HCT116 (cell line): ENCODE results near the gene TMEM192. TPM values are rescaled to one million over a fixed set of nuclear protein-coding genes. Genes with fewer than 3 reads are reported as not detected.

ENCODE experiments used
- ATAC-seq: fragments of 200-7000 bp; cut with Tn5 transposase; 2 replicates; pipeline ENCODE4 v1.9.1; 2020; ENCODE audit warnings: mild to moderate bottlenecking, moderate library complexity
- BruUV-seq: library from RNA; stranded (reverse); fragments of 400-500 nt; replicated peaks from 2 replicates; lab custom pipeline; 2021; lab: Mats Ljungman, UMichigan
- CTCF ChIA-PET: fragments of 300-600 bp; sonication (Branson Sonifier 250); formaldehyde crosslinking; loops from one replicate; lab custom pipeline; 2021; ENCODE audit warnings: antibody characterized with exemption; lab: Charles Lee
- POLR2A ChIA-PET: fragments of 300-600, 350-600 bp; sonication (Branson Sonifier 250); formaldehyde crosslinking; loops from one replicate; lab custom pipeline; 2021; ENCODE audit warnings: antibody characterized with exemption; lab: Charles Lee
- RAD21 ChIA-PET, 2 experiments: fragments of 300-600 bp; sonication (Branson Sonifier 250); formaldehyde crosslinking; loops; one replicate each; lab custom pipeline; 2023; ENCODE audit warnings: low total read pairs in 2 of 2; ENCODE audit not compliant: uncharacterized antibody in 2 of 2, unreplicated experiment in 2 of 2, low non-redundant PET in 1 of 2; lab: Charles Lee
- DNase-seq: peaks from one replicate; pipeline ENCODE4 v3.0.0-alpha.2; 2010; ENCODE audit warnings: low read depth, low spot score
- H2AFZ ChIP-seq: fragments of 200-600 bp; shearing (Covaris generic), sonication (generic); 2 replicates; pipeline ENCODE4 v1.6.1; 2017; ENCODE audit warnings: low read depth, mixed run types, mixed read lengths, antibody characterized with exemption, low read length; ENCODE audit not compliant: poor library complexity, severe bottlenecking
- H3K27ac ChIP-seq: 2 replicates; pipeline ENCODE4 v1.5.1; 2012; ENCODE audit warnings: low read depth, low read length
- H3K27me3 ChIP-seq: fragments of 200-600 bp; sonication (generic); 2 replicates; pipeline ENCODE4 v1.6.1; 2016; ENCODE audit warnings: mixed run types, low read length, mixed read lengths; ENCODE audit not compliant: insufficient read depth
- H3K36me3 ChIP-seq, 2 experiments: fragments of 200-500 bp in 1 of 2; fragments of 200-600 bp in 1 of 2; sonication (Bioruptor generic) in 1 of 2; sonication (generic) in 1 of 2; 2 replicates each; pipeline versions ENCODE4 v1.5.1 to v1.6.1; 2014 to 2016; ENCODE audit warnings: low read length in 2 of 2, inconsistent platforms in 1 of 2, mixed read lengths in 1 of 2, mixed run types in 1 of 2; ENCODE audit not compliant: insufficient read depth in 2 of 2, control insufficient read depth in 1 of 2
- H3K4me1 ChIP-seq, 2 experiments: fragments of 200-600 bp in 1 of 2; sonication (generic) in 1 of 2; 2 replicates each; pipeline versions ENCODE4 v1.5.1 to v1.6.1; 2012 to 2017; ENCODE audit warnings: low read length in 2 of 2, inconsistent platforms in 1 of 2, mild to moderate bottlenecking in 1 of 2, mixed read lengths in 1 of 2, mixed run types in 1 of 2, moderate library complexity in 1 of 2; ENCODE audit not compliant: insufficient read depth in 2 of 2, control insufficient read depth in 1 of 2
- H3K4me2 ChIP-seq: fragments of 200-600 bp; sonication (generic); 2 replicates; pipeline ENCODE4 v1.6.1; 2017; ENCODE audit warnings: mixed run types, low read length, mixed read lengths
- H3K4me3 ChIP-seq, 2 experiments: fragments of 200-600 bp in 1 of 2; sonication (generic) in 1 of 2; replicated peaks in 1 of 2; 2 replicates each; pipeline ENCODE4 v1.5.1; 2011 to 2016; ENCODE audit warnings: low read length in 2 of 2, control low read depth in 1 of 2, low read depth in 1 of 2, mild to moderate bottlenecking in 1 of 2, mixed read lengths in 1 of 2, mixed run types in 1 of 2
- H3K79me2 ChIP-seq: fragments of 200-600 bp; sonication (generic); 2 replicates; pipeline ENCODE4 v1.6.1; 2017; ENCODE audit warnings: mild to moderate bottlenecking, mixed run types, low read length, moderate library complexity, mixed read lengths; ENCODE audit not compliant: insufficient read depth
- H3K9ac ChIP-seq: fragments of 200-600 bp; sonication (generic); 2 replicates; pipeline ENCODE4 v1.6.1; 2016; ENCODE audit warnings: low read length, mixed read lengths
- H3K9me2 ChIP-seq: fragments of 200-600 bp; sonication (generic), shearing (Covaris generic); 2 replicates; pipeline ENCODE4 v1.6.1; 2017; ENCODE audit warnings: mixed run types, mild to moderate bottlenecking, moderate library complexity; ENCODE audit not compliant: insufficient read depth
- H3K9me3 ChIP-seq, 2 experiments: fragments of 200-500 bp in 1 of 2; fragments of 200-600 bp in 1 of 2; sonication (Bioruptor generic) in 1 of 2; sonication (generic) in 1 of 2; 2 replicates each; pipeline ENCODE4 v1.6.1; 2014 to 2017; ENCODE audit warnings: low read length in 2 of 2, mixed read lengths in 2 of 2, inconsistent platforms in 1 of 2, low read depth in 1 of 2, mild to moderate bottlenecking in 1 of 2, mixed run types in 1 of 2, moderate library complexity in 1 of 2; ENCODE audit not compliant: control insufficient read depth in 1 of 2, insufficient read depth in 1 of 2
- H4K20me1 ChIP-seq: fragments of 200-600 bp; sonication (generic), shearing (Covaris generic); 2 replicates; pipeline ENCODE4 v1.6.1; 2017; ENCODE audit warnings: mixed run types, mild to moderate bottlenecking, moderate library complexity; ENCODE audit not compliant: insufficient read depth
- ATF3 ChIP-seq: IDR thresholded peaks from 2 replicates; pipeline ENCODE4 v1.6.1; 2012
- CEBPB ChIP-seq: IDR thresholded peaks from 2 replicates; pipeline ENCODE4 v1.6.1; 2012; ENCODE audit warnings: low read depth
- EGR1 ChIP-seq: IDR thresholded peaks from 2 replicates; pipeline ENCODE4 v1.6.1; 2012; ENCODE audit warnings: low read depth
- ELF1 ChIP-seq: IDR thresholded peaks from 2 replicates; pipeline ENCODE4 v1.6.1; 2012; ENCODE audit warnings: low read depth, borderline replicate concordance
- EZH2 ChIP-seq: fragments of 200-600 bp; sonication (generic); IDR thresholded peaks from 2 replicates; pipeline ENCODE4 v1.6.1; 2017; ENCODE audit warnings: antibody characterized with exemption, mixed run types
- EZH2phosphoT487 ChIP-seq: fragments of 200-600 bp; IDR thresholded peaks from 2 replicates; pipeline ENCODE4 v1.6.1; 2018; ENCODE audit warnings: antibody characterized with exemption, borderline replicate concordance
- FOSL1 ChIP-seq: IDR thresholded peaks from 2 replicates; pipeline ENCODE4 v1.6.1; 2012; ENCODE audit warnings: low read depth
- MAX ChIP-seq: IDR thresholded peaks from 2 replicates; pipeline ENCODE4 v1.6.1; 2012
- RAD21 ChIP-seq: IDR thresholded peaks from 2 replicates; pipeline ENCODE4 v1.6.1; 2012; ENCODE audit warnings: low read depth, mild to moderate bottlenecking
- REST ChIP-seq: IDR thresholded peaks from 2 replicates; pipeline ENCODE4 v1.6.1; 2012; ENCODE audit warnings: low read depth
- SIN3A ChIP-seq: IDR thresholded peaks from 2 replicates; pipeline ENCODE4 v1.6.1; 2012; ENCODE audit warnings: low read depth
- TCF7L2 ChIP-seq: IDR thresholded peaks from 2 replicates; pipeline ENCODE4 v1.7.0; 2011; ENCODE audit warnings: borderline replicate concordance, inconsistent platforms; ENCODE audit not compliant: insufficient read depth, insufficient read length; ENCODE audit errors: extremely low read depth
- YY1 ChIP-seq: IDR thresholded peaks from 2 replicates; pipeline ENCODE4 v1.6.1; 2011; ENCODE audit warnings: low read length, low read depth, moderate library complexity, mild to moderate bottlenecking; ENCODE audit not compliant: insufficient replicate concordance; ENCODE audit errors: extremely low read depth
- ZBTB33 ChIP-seq: IDR thresholded peaks from 2 replicates; pipeline ENCODE4 v1.6.1; 2011; ENCODE audit warnings: mild to moderate bottlenecking, low read length, moderate library complexity; ENCODE audit not compliant: insufficient replicate concordance; ENCODE audit errors: extremely low read depth
- ZNF274 ChIP-seq: fragments of 200-500 bp; sonication (Bioruptor generic); IDR thresholded peaks from 2 replicates; pipeline ENCODE4 v1.6.1; 2014; ENCODE audit warnings: mild to moderate bottlenecking, low read depth, low read length, inconsistent platforms
- intact Hi-C: fragments of 100-400 bp; cut with micrococcal nuclease; formaldehyde crosslinking; loops from 2 replicates; pipeline ENCODE4 v1.10.0; 2022
- total RNA-seq: library from RNA; stranded (reverse); gene quantifications from one replicate; pipeline ENCODE4 v1.2.1, GENCODE V29; 2021; ENCODE audit not compliant: unreplicated experiment

The TMEM192 gene
- total RNA-seq, 1 experiment from 2014 or later, result 13.1 TPM

- no peaks in the 10 kb centered on the region for H3K4me1 ChIP-seq
- DNase-seq, result no peak
- no peaks in the 10 kb centered on the region for H3K9me2 ChIP-seq
- peaks cover 0 to 4% of the 10 kb centered on the region in 2 experiments; a peak in 2 of 4 replicates for H3K36me3 ChIP-seq
- ChIA-PET CTCF (no interaction called here), POLR2A (no interaction called here), RAD21 (no interaction called here)
- H3K4me3 ChIP-seq, result no peak overlapping the region
- intact Hi-C loops, result no loop called here
- no peak overlapping the region for H3K27ac ChIP-seq
- H3K79me2 ChIP-seq, result no peaks in the 10 kb centered on the region
- TF ChIP-seq ZNF274, result no peak
- no peak for TF ChIP-seq EZH2
- TF ChIP-seq, all 23 proteins: peak for 0
- H2AFZ ChIP-seq, result no peak overlapping the region
- no peaks in the 10 kb centered on the region for H3K27me3 ChIP-seq
- H4K20me1 ChIP-seq, result no peaks in the 10 kb centered on the region
- H3K9me3 ChIP-seq, result no peaks in the 10 kb centered on the region
- H3K9ac ChIP-seq, result no peak overlapping the region
- H3K4me2 ChIP-seq, result no peak overlapping the region
- ATAC-seq, result no peak
- no TSS peak for BruUV-seq
Measured at GRCh38 chr4:165088366-165088765, 24.3 kb downstream of the TMEM192 start.

GRCh38 chr4:165085946-165086345 is 26.7 kb downstream of the TMEM192 start:
- no peaks in the 10 kb centered on the region for H3K9me3 ChIP-seq
- no peak overlapping the region for H3K4me3 ChIP-seq
- no TSS peak for BruUV-seq
- no peaks in the 10 kb centered on the region for H3K9me2 ChIP-seq
- RAD21 ChIA-PET, result no interaction called here
- H2AFZ ChIP-seq, result no peak overlapping the region
- no peak overlapping the region for H3K9ac ChIP-seq
- DNase-seq (no peak), ATAC-seq (no peak)
- H3K79me2 ChIP-seq, result no peaks in the 10 kb centered on the region
- H3K27ac ChIP-seq, result no peak overlapping the region
- no peak overlapping the region for H3K4me2 ChIP-seq
- no peaks in the 10 kb centered on the region for H3K4me1 ChIP-seq
- H3K36me3 ChIP-seq, result peaks cover 0 to 4% of the 10 kb centered on the region in 2 experiments; a peak in 2 of 4 replicates
- intact Hi-C loops, result no loop called here
- no peaks in the 10 kb centered on the region for H3K27me3 ChIP-seq
- CTCF ChIA-PET, result interaction anchor here (0.6 to 0.9 kb wide), 2 partner anchors 11 to 27 kb away, joined by 3 read pairs; partner anchors contain the start of gene TMEM192
- POLR2A ChIA-PET, result no interaction called here
- H4K20me1 ChIP-seq, result no peaks in the 10 kb centered on the region
- no peak for TF ChIP-seq ATF3
- no peak for TF ChIP-seq REST
- TF ChIP-seq TCF7L2, result no peak
- TF ChIP-seq EGR1, result no peak
- no peak for TF ChIP-seq YY1
- TF ChIP-seq ELF1, result no peak
- TF ChIP-seq ZBTB33, result no peak
- no peak for TF ChIP-seq FOSL1
- TF ChIP-seq EZH2, result no peak
- TF ChIP-seq RAD21, result no peak
- no peak for TF ChIP-seq MAX
- no peak for TF ChIP-seq CEBPB
- no peak for TF ChIP-seq SIN3A
- TF ChIP-seq EZH2phosphoT487, result no peak
